ENCODE measurements around the gene DCLK3. TPM values are rescaled to one million over a fixed set of nuclear protein-coding genes. Genes with fewer than 3 reads are reported as not detected.

The DCLK3 gene
- total and polyA plus RNA-seq, 2 of the 4 experiments (the other 2 are of a cell fraction): not detected

DNA sequence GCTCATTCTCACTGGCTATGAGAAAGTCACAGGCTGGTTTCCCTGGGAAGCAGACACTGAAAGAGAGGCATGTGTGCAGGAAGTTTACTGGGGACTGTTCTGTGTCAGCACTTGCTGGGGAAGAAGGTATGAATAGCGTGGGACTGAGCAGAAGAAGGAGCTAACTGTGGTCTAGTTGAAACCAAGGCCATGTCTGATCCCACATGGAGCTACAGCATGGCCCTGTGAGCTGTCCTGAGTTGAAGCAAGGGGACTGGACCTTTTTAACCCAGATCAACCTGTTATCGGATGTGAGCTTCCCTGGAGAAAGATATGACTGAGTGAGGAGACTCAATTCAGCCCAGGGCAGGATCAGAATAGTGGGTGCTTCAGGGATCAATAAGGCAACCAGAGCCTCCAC lies 53.7 kb downstream of the DCLK3 start:
- in situ Hi-C loops (cut with MboI; ENCODE audit: low sequenced_read_pairs): no loop called here
- intact Hi-C loops (cut with micrococcal nuclease): no loop called here
- H3K36me3 ChIP-seq (ENCODE audit: control insufficient read depth, insufficient read depth, low read length): no peaks in the 10 kb centered on the region

More for the DNA sequence above, 53.7 kb downstream of the DCLK3 start:
- no peak overlapping the region for H3K18ac ChIP-seq (ENCODE audit: low read depth, low read length)
- no peak overlapping the region for H3K27ac ChIP-seq (ENCODE audit: insufficient read depth, low read length)
- ChIA-PET POLR2A (ENCODE audit: unreplicated experiment) (no interaction called here), CTCF (no interaction called here)
- no peak overlapping the region for H3K9ac ChIP-seq (ENCODE audit: low read depth, low read length)
- H2AK5ac ChIP-seq (ENCODE audit: low read depth, low read length): no peak overlapping the region
- H3K23ac ChIP-seq (ENCODE audit: low read depth, low read length): no peak overlapping the region
- no peak overlapping the region for H2BK15ac ChIP-seq (ENCODE audit: low read depth, low read length)
- H3K79me1 ChIP-seq (ENCODE audit: low read depth in 1 of 2, low read length in 2 of 2): no peaks in the 10 kb centered on the region
- H2BK5ac ChIP-seq (ENCODE audit: low read depth, low read length, poor library complexity, severe bottlenecking): no peak overlapping the region
- TF ChIP-seq RAD21 (IDR thresholded peaks at IDR 0.05; ENCODE audit: low read length): no peak
- TF ChIP-seq FOS (IDR thresholded peaks at IDR 0.05; ENCODE audit: low read depth, low read length): no peak
- TF ChIP-seq MAFK (IDR thresholded peaks at IDR 0.05; ENCODE audit: low read depth, low read length): no peak
- no peak for TF ChIP-seq NFE2L2 (IDR thresholded peaks at IDR 0.05; ENCODE audit: low read depth, low read length)
- 67% methylated on average over 1 of the region's 2 CpGs; no CpG with 5 or more reads in 1 of the 2 experiments for WGBS, 2 experiments (ENCODE audit: extremely low coverage in 2 of 2, insufficient read length in 1 of 2)
- no peak overlapping the region for H3K4me2 ChIP-seq (ENCODE audit: low read depth, low read length)
- H4K91ac ChIP-seq (ENCODE audit: insufficient read depth, low read depth, low read length): no peak overlapping the region
- no peak overlapping the region for H2AFZ ChIP-seq (replicated peaks; ENCODE audit: low read length, poor library complexity)
- no peak overlapping the region for H2BK120ac ChIP-seq (ENCODE audit: low read depth, low read length)
- no peak overlapping the region for H3K56ac ChIP-seq (ENCODE audit: extremely low read depth, insufficient read depth, low read length)
- no TSS peak for BruUV-seq (replicated peaks)
- dilution Hi-C loops (cut with HindIII; ENCODE audit: low sequenced_read_pairs, unreplicated experiment): no loop called here
- H4K20me1 ChIP-seq (ENCODE audit: insufficient read depth, low read length): no peaks in the 10 kb centered on the region
- H3K14ac ChIP-seq (replicated peaks; ENCODE audit: low read depth, low read length): no peak overlapping the region
- no peak overlapping the region for H3K4me3 ChIP-seq (ENCODE audit: insufficient read depth, low read depth, low read length)
- DNase-seq (no peak), ATAC-seq (ENCODE audit: low read depth) (no peak)
- H3K9me1 ChIP-seq (ENCODE audit: insufficient read depth, low read length): no peaks in the 10 kb centered on the region
- no peaks in the 10 kb centered on the region for H3K4me1 ChIP-seq (ENCODE audit: control insufficient read depth, insufficient read depth, low read length)
- H3K27me3 ChIP-seq (ENCODE audit: control insufficient read depth, insufficient read depth, low read length): peaks cover 15% of the 10 kb centered on the region
- H4K5ac ChIP-seq (ENCODE audit: low read depth, low read length): no peak overlapping the region
- no peak overlapping the region for H2AK9ac ChIP-seq (replicated peaks; ENCODE audit: low read depth, low read length, poor library complexity)
- H2BK20ac ChIP-seq (ENCODE audit: low read depth, low read length): no peak overlapping the region
- no peak overlapping the region for H3K4ac ChIP-seq (ENCODE audit: low read depth, low read length)
- no peak overlapping the region for H4K8ac ChIP-seq (ENCODE audit: low read depth in 2 of 2, low read length in 2 of 2)
- no peaks in the 10 kb centered on the region for H3K9me3 ChIP-seq (ENCODE audit: control insufficient read depth, insufficient read depth, low read length)
